HG02610 (cell line): Measurements from ENCODE around the gene GK.
"Not testable (repeated sequence)": the region's sequence is repeated elsewhere in the genome, so short reads cannot be mapped to it uniquely, and the experiment has no call there.

Experiments
- ATAC-seq: cut with Tn5 transposase; IDR thresholded peaks from one replicate; pipeline ENCODE4 v1.9.1; 2021; ENCODE audit warnings: mild to moderate bottlenecking, moderate library complexity; ENCODE audit not compliant: unreplicated experiment

GK gene

GRCh38 chrX:30693999-30694650 is 40.9 kb downstream of the GK start:
- no peak for ATAC-seq

GRCh38 chrX:30702736-30703135 is 49.5 kb downstream of the GK start:
- ATAC-seq: no peak

- ATAC-seq: no peak
Measured at GRCh38 chrX:30706216-30706775, 53.1 kb downstream of the GK start.

GRCh38 chrX:30712214-30712613 is 59.0 kb downstream of the GK start:
- ATAC-seq: no peak

GRCh38 chrX:30713061-30713525 is 59.9 kb downstream of the GK start:
- ATAC-seq: peak; percentile 98

GRCh38 chrX:30714138-30714537 is 60.9 kb downstream of the GK start:
- no peak for ATAC-seq

GRCh38 chrX:30715976-30716375 is 62.8 kb downstream of the GK start:
- ATAC-seq: no peak

GRCh38 chrX:30733852-30734660 is 80.8 kb downstream of the GK start:
- ATAC-seq: no peak

- no peak for ATAC-seq
Measured at GRCh38 chrX:30734782-30735181, 81.6 kb downstream of the GK start.

- ATAC-seq: peak; percentile 77
Measured at GRCh38 chrX:30735839-30736238, 82.6 kb downstream of the GK start.

GRCh38 chrX:30741545-30741944 is 88.3 kb downstream of the GK start:
- ATAC-seq: no peak

- no peak for ATAC-seq
Measured at GRCh38 chrX:30748342-30748960, 95.2 kb downstream of the GK start.

- no peak for ATAC-seq
Measured at GRCh38 chrX:30751497-30751896, 98.3 kb downstream of the GK start.

- no peak for ATAC-seq
Measured at GRCh38 chrX:30762755-30763154, 109.5 kb downstream of the GK start.

GRCh38 chrX:30773764-30774163 is 120.5 kb downstream of the GK start:
- ATAC-seq: not testable (repeated sequence)

- ATAC-seq: no peak
Measured at GRCh38 chrX:30777575-30777974, 124.4 kb downstream of the GK start.

- ATAC-seq: no peak
Measured at GRCh38 chrX:30779453-30780030, 126.3 kb downstream of the GK start.
